ENCODE data around the gene MPPED2.

The MPPED2 gene

GRCh38 chr11:30426781-30427180, 159.4 kb downstream of the MPPED2 start:
- H3K27ac ChIP-seq = no peak overlapping the region
- DNase-seq (ENCODE audit: low read depth, low spot score) = no peak

DNA sequence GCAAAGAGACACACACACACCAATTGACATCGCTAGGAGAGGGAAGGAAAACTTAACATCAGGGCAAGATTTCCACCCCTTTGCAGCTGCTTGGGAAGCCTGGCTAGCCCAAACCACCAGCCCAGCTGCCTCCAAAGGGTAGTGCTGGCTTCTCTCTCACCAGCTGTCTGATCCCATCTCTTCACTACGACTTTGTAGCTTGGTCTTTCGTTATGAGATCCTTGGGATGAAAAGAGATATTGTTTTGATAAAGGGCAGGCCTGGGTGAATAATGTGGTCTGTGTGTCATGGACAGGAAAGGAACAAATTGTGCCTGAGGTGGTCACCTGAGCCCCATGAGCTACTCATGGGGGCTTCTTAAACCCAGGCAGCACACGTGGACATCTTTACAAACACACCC, 161.3 kb downstream of the MPPED2 start:
- no peak for DNase-seq (ENCODE audit: low read depth, low spot score)

DNA sequence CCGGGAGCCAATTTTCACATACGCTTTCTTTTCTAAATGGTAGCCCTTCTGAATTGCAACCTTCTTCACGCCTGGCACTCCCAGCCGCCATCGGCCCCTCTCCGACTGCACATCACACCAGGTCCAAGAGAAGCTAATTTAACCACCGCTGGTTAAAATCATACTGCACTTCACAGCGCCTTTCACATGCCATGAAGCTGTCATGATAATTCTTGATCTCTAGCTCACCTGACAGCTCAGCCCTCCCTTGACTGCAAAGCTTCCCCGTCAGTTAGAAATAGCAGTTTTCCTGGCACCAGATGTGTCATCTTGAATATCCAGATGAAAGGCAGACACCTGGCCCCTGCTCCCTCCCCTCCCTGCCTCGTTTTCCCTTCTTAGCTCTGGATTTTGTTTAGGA, 161.8 kb downstream of the MPPED2 start:
- no peak overlapping the region for H3K27ac ChIP-seq
- DNase-seq (ENCODE audit: low read depth, low spot score) = no peak

More for the DNA sequence above, 161.3 kb downstream of the MPPED2 start:
- H3K27ac ChIP-seq = no peak overlapping the region

- H3K27ac ChIP-seq = no peak overlapping the region
- no peak for DNase-seq (ENCODE audit: low read depth, low spot score)
These were observed 162.3 kb downstream of the MPPED2 start for GRCh38 chr11:30423886-30424285.

DNA sequence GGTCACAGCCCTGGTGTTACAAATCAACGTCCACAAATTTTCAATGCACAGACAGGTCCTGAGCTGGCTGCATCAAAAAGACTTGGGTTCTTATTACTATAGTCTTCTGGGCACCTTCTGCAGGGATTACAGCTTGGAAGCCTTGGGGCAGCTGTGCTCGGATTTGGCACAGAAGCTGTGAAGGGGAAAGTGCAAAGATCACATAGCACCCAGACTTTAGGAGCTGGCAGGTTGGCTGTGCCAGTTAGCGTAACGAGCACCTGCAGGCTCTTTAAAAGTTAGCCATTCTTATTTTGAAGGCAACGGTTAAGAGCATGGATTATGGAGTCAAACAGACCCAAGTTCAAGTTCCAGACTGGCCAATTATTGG, 162.9 kb downstream of the MPPED2 start:
- no peak for DNase-seq (ENCODE audit: low read depth, low spot score)
- no peak overlapping the region for H3K27ac ChIP-seq

GRCh38 chr11:30422447-30423278, 163.5 kb downstream of the MPPED2 start:
- no peak for DNase-seq (ENCODE audit: low read depth, low spot score)
- H3K27ac ChIP-seq = no peak overlapping the region

DNA sequence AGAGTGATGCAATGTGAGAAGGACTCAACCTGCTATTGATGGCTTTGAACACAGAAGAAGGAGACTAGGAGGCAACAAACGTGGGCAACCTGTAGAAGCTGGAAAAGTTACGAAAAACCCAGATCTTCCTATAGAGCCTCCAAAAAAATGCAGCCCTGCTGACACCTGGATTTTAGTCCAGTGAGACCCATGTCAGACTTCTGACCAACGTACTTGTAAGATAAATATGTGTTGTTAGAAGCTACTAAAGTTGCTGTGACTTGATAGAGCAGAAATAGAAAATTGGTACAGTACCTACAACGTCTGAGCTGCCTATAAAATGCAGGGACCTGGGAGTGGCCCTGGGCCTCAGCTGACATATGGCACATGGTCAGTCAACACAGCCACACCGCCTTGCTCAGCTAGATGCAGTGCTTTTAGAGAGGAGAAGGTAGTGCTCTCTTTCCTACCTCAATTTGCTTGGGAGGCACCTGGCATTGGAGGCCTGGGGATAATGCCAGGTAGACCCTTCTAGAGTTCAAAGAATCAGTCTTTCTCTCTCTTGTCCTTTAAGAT, 165.8 kb downstream of the MPPED2 start:
- H3K27ac ChIP-seq = no peak overlapping the region
- DNase-seq (ENCODE audit: low read depth, low spot score) = no peak

DNA sequence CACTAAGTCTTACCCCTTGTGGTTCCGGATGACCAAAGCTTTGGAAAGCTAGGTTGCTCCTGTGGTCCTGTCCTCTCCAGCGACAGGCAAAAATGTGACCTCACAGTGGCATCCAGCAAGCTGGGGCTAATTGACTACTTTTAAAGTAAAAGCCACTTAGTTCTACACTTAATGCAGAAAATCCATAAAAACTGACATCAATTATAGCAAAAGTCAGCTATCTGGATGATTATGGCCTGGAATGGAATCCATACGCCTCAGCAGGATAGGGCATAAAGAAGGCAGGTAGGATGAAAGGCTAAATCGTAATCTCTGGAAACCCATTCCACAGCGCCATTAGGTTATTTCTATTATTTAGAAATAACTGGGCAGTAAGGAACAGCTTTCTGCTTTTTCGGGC, 171.3 kb downstream of the MPPED2 start:
- DNase-seq (ENCODE audit: low read depth, low spot score) = no peak
- no peak overlapping the region for H3K27ac ChIP-seq

GRCh38 chr11:30414244-30414643, 171.9 kb downstream of the MPPED2 start:
- no peak overlapping the region for H3K27ac ChIP-seq
- DNase-seq (ENCODE audit: low read depth, low spot score) = no peak

DNA sequence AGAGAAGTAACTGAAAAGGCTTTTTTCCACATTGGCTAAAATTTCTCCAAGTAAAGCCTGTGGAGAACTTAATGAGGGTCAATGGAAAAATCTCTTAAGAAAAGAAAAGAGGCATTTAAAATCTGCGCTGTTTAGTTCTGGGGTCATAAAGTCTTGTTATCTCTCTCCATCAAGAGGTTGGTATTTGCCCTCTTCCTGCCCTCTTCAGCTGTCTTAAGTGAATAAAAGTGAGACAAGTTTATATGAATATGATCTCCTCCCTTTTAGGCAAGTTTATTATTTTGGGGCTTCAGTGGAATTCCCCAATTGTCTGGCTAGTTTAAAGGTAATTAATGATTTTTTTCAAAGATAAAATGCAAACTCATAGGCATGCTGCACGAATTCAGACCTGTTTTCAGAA, 173.6 kb downstream of the MPPED2 start:
- H3K27ac ChIP-seq = no peak overlapping the region
- no peak for DNase-seq (ENCODE audit: low read depth, low spot score)

DNA sequence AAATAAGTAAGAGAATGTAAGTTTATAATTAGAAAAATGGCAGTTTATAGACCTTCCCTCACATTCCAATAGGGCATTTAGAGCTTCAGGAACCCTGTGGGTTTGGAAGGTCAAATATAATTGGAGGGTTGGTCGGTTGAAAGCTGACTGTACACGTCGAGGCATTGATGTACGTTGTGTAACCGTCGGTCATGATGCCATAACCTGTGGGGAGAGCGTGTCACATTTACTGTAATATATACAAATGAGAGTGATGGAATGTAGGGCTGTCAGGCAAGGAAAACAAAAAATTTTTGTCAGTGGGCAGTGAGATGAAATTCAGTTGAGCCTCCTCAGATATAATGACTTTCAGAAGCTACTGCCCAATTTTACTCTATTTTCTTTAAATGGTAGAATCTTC, 174.8 kb downstream of the MPPED2 start:
- H3K27ac ChIP-seq = no peak overlapping the region
- DNase-seq (ENCODE audit: low read depth, low spot score) = no peak

- no peak for DNase-seq (ENCODE audit: low read depth, low spot score)
- H3K27ac ChIP-seq = no peak overlapping the region
These were observed 179.0 kb downstream of the MPPED2 start for GRCh38 chr11:30406978-30407762.

DNA sequence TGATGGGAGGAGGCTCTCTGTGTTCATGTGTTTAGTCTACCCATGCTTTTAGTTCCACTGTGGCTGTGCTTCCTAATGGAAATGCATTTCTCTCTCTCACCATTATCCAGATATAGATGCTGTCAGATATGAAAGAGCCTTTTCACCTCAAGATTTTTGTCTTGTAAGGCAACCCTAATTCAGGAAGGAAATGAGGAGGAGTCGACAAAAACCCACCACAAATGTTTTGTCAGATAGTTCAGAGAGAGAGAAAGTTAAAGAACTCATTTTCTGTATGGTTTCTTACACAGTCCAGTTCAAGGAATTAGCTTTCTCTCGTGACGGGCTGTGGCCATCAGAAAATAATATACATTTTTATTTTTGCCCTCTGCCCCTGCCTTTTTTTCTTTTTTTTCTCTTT, 180.8 kb downstream of the MPPED2 start:
- no peak overlapping the region for H3K27ac ChIP-seq

DNA sequence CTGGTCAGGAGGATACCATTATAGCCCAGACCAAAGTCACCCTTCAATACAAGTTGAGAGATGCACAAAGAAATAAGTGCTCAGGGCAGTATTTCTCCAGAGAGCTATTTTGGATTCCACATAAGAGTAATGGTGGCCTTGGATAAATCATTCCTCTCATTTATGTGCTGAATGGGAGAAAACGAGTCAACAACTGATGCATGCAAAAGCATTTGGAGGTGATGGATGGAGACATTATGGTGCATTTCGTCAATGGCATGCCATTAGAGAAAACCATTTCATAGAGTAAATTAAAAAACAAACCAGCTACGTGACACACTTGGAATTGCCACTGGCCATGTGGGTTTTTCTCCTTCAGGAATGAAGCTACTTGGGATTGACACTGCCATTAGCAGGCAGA, 182.0 kb downstream of the MPPED2 start:
- no peak for DNase-seq (ENCODE audit: low read depth, low spot score)
- no peak overlapping the region for H3K27ac ChIP-seq

More for the DNA sequence above, 180.8 kb downstream of the MPPED2 start:
- no peak for DNase-seq (ENCODE audit: low read depth, low spot score)

DNA sequence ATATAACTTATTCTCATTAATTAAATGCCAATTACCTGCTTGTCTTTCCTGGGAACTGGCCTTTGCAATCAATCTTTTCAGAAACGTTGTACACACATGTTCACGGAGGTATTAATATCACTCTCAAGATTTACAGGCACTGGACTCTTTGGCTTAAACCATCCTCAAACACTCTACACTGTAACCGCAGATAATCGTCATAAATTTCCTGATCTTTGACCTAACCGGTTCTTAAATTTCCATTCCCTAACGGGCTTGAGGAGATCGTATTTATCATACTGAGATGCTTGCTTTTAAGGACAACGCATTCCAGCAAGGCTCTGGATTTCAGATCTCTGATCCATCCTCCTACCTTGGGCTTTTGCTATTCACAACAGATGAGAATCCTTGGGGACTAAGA, 190.4 kb downstream of the MPPED2 start:
- H3K27ac ChIP-seq = no peak overlapping the region
- no peak for DNase-seq (ENCODE audit: low read depth, low spot score)

DNA sequence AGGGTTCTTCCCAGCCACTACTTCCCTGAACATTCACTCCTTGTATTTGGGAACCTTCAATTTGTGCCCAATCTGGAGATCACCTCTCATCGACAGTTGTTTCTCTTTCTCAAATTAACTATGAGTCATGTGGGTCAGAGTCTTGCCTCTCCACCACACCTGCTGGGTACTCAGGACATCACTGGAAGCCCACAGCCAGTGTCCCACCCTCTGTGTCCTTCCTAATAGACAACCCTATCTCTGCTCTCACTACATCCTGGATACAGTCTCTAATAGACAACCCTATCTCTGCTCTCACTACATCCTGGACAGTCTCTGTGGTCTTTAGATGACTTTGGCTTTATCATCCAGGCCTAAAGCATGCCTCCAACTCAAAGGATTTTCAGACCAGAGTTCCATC, 193.1 kb downstream of the MPPED2 start:
- no peak overlapping the region for H3K27ac ChIP-seq
- DNase-seq (ENCODE audit: low read depth, low spot score) = no peak

- H3K27ac ChIP-seq = no peak overlapping the region
- DNase-seq (ENCODE audit: low read depth, low spot score) = no peak
These were observed 193.8 kb downstream of the MPPED2 start for GRCh38 chr11:30392221-30392784.

- H3K27ac ChIP-seq = no peak overlapping the region
- no peak for DNase-seq (ENCODE audit: low read depth, low spot score)
These were observed 197.2 kb downstream of the MPPED2 start for GRCh38 chr11:30388957-30389356.

DNA sequence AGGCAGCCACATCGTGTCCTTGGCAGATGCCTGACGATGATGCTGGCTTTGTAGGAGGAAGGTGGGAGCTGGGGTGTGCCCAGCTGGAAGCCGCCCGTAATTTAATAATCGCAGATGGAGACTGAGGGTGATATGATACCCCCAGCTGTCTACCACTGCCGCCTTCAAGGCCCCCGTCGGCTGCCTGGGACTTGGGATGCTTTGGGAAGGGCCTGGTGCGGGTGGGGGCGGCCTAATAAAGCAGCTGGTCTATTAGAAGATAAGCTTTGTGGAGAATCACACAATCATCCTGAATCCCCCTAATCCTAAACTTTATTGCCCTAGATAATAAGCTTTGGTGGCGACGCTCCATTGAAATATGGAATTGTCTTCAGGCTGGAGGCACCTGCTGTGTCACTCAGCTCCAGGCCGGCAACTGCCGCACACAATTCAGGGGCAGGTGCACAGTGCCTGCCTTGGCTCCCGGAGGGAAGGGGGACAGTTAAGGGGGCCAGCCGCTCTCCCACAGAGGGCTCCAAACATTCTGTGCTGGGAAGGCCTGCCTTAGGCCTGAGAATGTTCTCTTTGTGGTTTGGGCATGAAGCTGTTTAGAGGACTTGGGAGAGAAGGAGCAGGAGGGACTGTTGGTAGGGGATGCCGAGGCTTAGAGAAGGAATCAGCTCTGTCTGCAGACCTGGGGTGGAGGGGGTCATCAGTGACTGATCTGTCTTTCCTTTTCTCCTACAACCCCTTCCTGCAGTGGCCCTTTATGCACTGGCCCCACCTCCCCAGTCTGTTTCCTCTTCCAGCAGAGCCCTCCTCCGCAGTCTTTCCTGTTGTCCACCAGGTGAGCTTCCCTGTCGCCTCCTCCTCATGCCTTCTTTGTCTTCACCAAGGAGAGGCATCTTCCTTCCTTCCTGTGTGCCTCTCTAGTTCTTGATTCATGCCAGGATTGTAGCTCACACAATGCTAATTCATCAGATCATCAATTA, 198.0 kb downstream of the MPPED2 start:
- H3K27ac ChIP-seq = no peak overlapping the region
- DNase-seq (ENCODE audit: low read depth, low spot score) = no peak

GRCh38 chr11:30381879-30382278, 204.3 kb downstream of the MPPED2 start:
- DNase-seq (ENCODE audit: low read depth, low spot score) = no peak
- no peak overlapping the region for H3K27ac ChIP-seq

Data from epithelial cell of prostate (primary cell).